Activated naive CD4-positive, alpha-beta T cell treated with anti-CD3 and anti-CD28 coated beads, Interleukin-2, amount 10 ng/mL, durations not matched to agents 7 days and 5 days (primary cell): Measurements from ENCODE around the gene FAM222A.

Experiments
- CTCF ChIA-PET: fragments of 350-600 bp; sonication (Branson Sonifier 250); formaldehyde crosslinking; loops from one replicate; lab custom pipeline; 2021; ENCODE audit warnings: antibody characterized with exemption; lab: Charles Lee
- DNase-seq: peaks from one replicate; pipeline ENCODE4 v3.0.0-alpha.2; 2020
- H3K27ac Mint-ChIP-seq: one replicate; pipeline ENCODE4 v1.8.0; 2021; ENCODE audit warnings: mild to moderate bottlenecking, moderate library complexity, mixed read lengths
- H3K27me3 Mint-ChIP-seq: one replicate; pipeline ENCODE4 v1.8.0; 2021; ENCODE audit warnings: mild to moderate bottlenecking, mixed read lengths
- H3K36me3 Mint-ChIP-seq: one replicate; pipeline ENCODE4 v1.8.0; 2021; ENCODE audit warnings: mixed read lengths
- H3K4me1 Mint-ChIP-seq: one replicate; pipeline ENCODE4 v1.8.0; 2021; ENCODE audit warnings: mixed read lengths
- H3K4me3 Mint-ChIP-seq: one replicate; pipeline ENCODE4 v1.8.0; 2021; ENCODE audit warnings: mild to moderate bottlenecking, moderate library complexity, mixed read lengths
- H3K9me3 Mint-ChIP-seq: one replicate; pipeline ENCODE4 v1.8.0; 2021; ENCODE audit warnings: mixed read lengths

The FAM222A gene

GRCh38 chr12:109720152-109720856 is 6.7 kb downstream of the FAM222A start:
- peaks cover under 1% of the 10 kb centered on the region for H3K4me1 Mint-ChIP-seq
- no peak for DNase-seq
- H3K27ac Mint-ChIP-seq, result no peak overlapping the region
- no peak overlapping the region for H3K4me3 Mint-ChIP-seq
- H3K36me3 Mint-ChIP-seq, result no peaks in the 10 kb centered on the region
- peaks cover 51% of the 10 kb centered on the region for H3K27me3 Mint-ChIP-seq
- no peaks in the 10 kb centered on the region for H3K9me3 Mint-ChIP-seq
- CTCF ChIA-PET, result interaction anchor here (2.6 kb wide), 1 partner anchor 123 kb away, joined by 7 read pairs; no protein-coding TSS in a partner anchor

- CTCF ChIA-PET, result interaction anchor here (2.6 kb wide), 1 partner anchor 123 kb away, joined by 7 read pairs; no protein-coding TSS in a partner anchor
- no peaks in the 10 kb centered on the region for H3K36me3 Mint-ChIP-seq
Measured at GRCh38 chr12:109720857-109721189, 7.2 kb downstream of the FAM222A start.

GRCh38 chr12:109721276-109721675 is 7.7 kb downstream of the FAM222A start:
- Mint-ChIP-seq H3K4me1 (no peaks in the 10 kb centered on the region), H3K27me3 (peaks cover 42% of the 10 kb centered on the region), H3K9me3 (no peaks in the 10 kb centered on the region), H3K4me3 (no peak overlapping the region), H3K36me3 (no peaks in the 10 kb centered on the region), H3K27ac (no peak overlapping the region)
- DNase-seq, result no peak
- CTCF ChIA-PET, result no interaction called here

More at GRCh38 chr12:109720857-109721189, 7.2 kb downstream of the FAM222A start:
- Mint-ChIP-seq H3K9me3 (no peaks in the 10 kb centered on the region), H3K4me1 (no peaks in the 10 kb centered on the region), H3K27me3 (peaks cover 46% of the 10 kb centered on the region), H3K4me3 (no peak overlapping the region), H3K27ac (no peak overlapping the region)
- DNase-seq, result no peak

GRCh38 chr12:109722022-109722720 is 8.5 kb downstream of the FAM222A start:
- Mint-ChIP-seq H3K4me3 (no peak overlapping the region), H3K9me3 (no peaks in the 10 kb centered on the region), H3K4me1 (no peaks in the 10 kb centered on the region), H3K27ac (no peak overlapping the region), H3K36me3 (no peaks in the 10 kb centered on the region), H3K27me3 (peaks cover 33% of the 10 kb centered on the region)
- CTCF ChIA-PET, result no interaction called here
- no peak for DNase-seq

- CTCF ChIA-PET, result no interaction called here
Measured at GRCh38 chr12:109722721-109723094, 9.1 kb downstream of the FAM222A start.

GRCh38 chr12:109723311-109723881 is 9.8 kb downstream of the FAM222A start:
- H3K27me3 Mint-ChIP-seq, result peaks cover 20% of the 10 kb centered on the region
- DNase-seq, result no peak
- H3K4me3 Mint-ChIP-seq, result no peak overlapping the region
- H3K36me3 Mint-ChIP-seq, result no peaks in the 10 kb centered on the region
- CTCF ChIA-PET, result no interaction called here
- H3K27ac Mint-ChIP-seq, result no peak overlapping the region
- H3K9me3 Mint-ChIP-seq, result no peaks in the 10 kb centered on the region
- H3K4me1 Mint-ChIP-seq, result no peaks in the 10 kb centered on the region

More at GRCh38 chr12:109722721-109723094, 9.1 kb downstream of the FAM222A start:
- no peak for DNase-seq
- Mint-ChIP-seq H3K4me3 (no peak overlapping the region), H3K9me3 (no peaks in the 10 kb centered on the region), H3K27ac (no peak overlapping the region), H3K27me3 (peaks cover 27% of the 10 kb centered on the region), H3K4me1 (no peaks in the 10 kb centered on the region), H3K36me3 (no peaks in the 10 kb centered on the region)

- DNase-seq, result no peak
- Mint-ChIP-seq H3K9me3 (no peaks in the 10 kb centered on the region), H3K4me3 (no peak overlapping the region), H3K27ac (no peak overlapping the region), H3K4me1 (no peaks in the 10 kb centered on the region), H3K36me3 (no peaks in the 10 kb centered on the region), H3K27me3 (peaks cover 10% of the 10 kb centered on the region)
- CTCF ChIA-PET, result no interaction called here
Measured at GRCh38 chr12:109724321-109724892, 10.8 kb downstream of the FAM222A start.

GRCh38 chr12:109725321-109726105 is 11.9 kb downstream of the FAM222A start:
- H3K4me3 Mint-ChIP-seq, result no peak overlapping the region
- H3K36me3 Mint-ChIP-seq, result no peaks in the 10 kb centered on the region
- H3K27me3 Mint-ChIP-seq, result peaks cover 2% of the 10 kb centered on the region
- H3K9me3 Mint-ChIP-seq, result no peaks in the 10 kb centered on the region
- no peak overlapping the region for H3K27ac Mint-ChIP-seq
- CTCF ChIA-PET, result no interaction called here
- no peaks in the 10 kb centered on the region for H3K4me1 Mint-ChIP-seq
- DNase-seq, result no peak

GRCh38 chr12:109726106-109726497 is 12.5 kb downstream of the FAM222A start:
- DNase-seq, result no peak
- H3K27me3 Mint-ChIP-seq, result no peaks in the 10 kb centered on the region
- no peaks in the 10 kb centered on the region for H3K9me3 Mint-ChIP-seq
- no peaks in the 10 kb centered on the region for H3K36me3 Mint-ChIP-seq
- H3K4me3 Mint-ChIP-seq, result no peak overlapping the region
- H3K4me1 Mint-ChIP-seq, result no peaks in the 10 kb centered on the region
- H3K27ac Mint-ChIP-seq, result no peak overlapping the region
- CTCF ChIA-PET, result no interaction called here

GRCh38 chr12:109726511-109727038 is 12.9 kb downstream of the FAM222A start:
- Mint-ChIP-seq H3K4me3 (no peak overlapping the region), H3K27ac (no peak overlapping the region), H3K36me3 (no peaks in the 10 kb centered on the region), H3K27me3 (no peaks in the 10 kb centered on the region), H3K9me3 (no peaks in the 10 kb centered on the region), H3K4me1 (no peaks in the 10 kb centered on the region)
- no peak for DNase-seq
- CTCF ChIA-PET, result no interaction called here

GRCh38 chr12:109727039-109727723 is 13.6 kb downstream of the FAM222A start:
- Mint-ChIP-seq H3K27me3 (no peaks in the 10 kb centered on the region), H3K9me3 (no peaks in the 10 kb centered on the region), H3K27ac (no peak overlapping the region), H3K36me3 (no peaks in the 10 kb centered on the region), H3K4me3 (no peak overlapping the region), H3K4me1 (no peaks in the 10 kb centered on the region)
- CTCF ChIA-PET, result no interaction called here
- DNase-seq, result no peak

- DNase-seq, result peak; percentile 11
- Mint-ChIP-seq H3K4me1 (no peaks in the 10 kb centered on the region), H3K9me3 (no peaks in the 10 kb centered on the region), H3K36me3 (no peaks in the 10 kb centered on the region), H3K27ac (no peak overlapping the region), H3K4me3 (no peak overlapping the region), H3K27me3 (peaks cover 4% of the 10 kb centered on the region)
- CTCF ChIA-PET, result no interaction called here
Measured at GRCh38 chr12:109727746-109728726, 14.4 kb downstream of the FAM222A start.
